GM19238 (cell line): Measurements from ENCODE around the gene MTREX.

Experiments used
- DNase-seq: peaks from one replicate; pipeline ENCODE4 v3.0.0; 2011; ENCODE audit warnings: low spot score; ENCODE audit not compliant: insufficient read length

Gene MTREX

DNA sequence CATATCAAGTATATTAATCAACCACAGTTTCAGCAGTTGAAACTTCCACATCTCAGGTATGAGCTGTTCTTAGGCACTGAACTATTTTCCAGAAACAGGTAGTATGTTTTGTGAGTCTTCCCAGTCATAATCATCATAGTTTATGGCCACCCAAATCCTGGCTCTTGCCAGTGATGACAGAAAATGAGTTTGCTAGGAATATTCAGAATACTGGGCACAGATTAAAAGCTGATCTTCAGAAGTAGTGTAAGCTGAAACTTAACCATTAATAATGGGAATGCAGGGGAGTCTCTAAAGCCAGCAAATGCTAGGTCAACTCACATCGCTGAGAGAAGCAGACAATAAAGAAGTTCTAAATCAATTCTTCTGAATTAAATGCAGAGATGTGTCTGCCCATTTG lies 162.5 kb downstream of the MTREX start:
- DNase-seq: no peak

DNA sequence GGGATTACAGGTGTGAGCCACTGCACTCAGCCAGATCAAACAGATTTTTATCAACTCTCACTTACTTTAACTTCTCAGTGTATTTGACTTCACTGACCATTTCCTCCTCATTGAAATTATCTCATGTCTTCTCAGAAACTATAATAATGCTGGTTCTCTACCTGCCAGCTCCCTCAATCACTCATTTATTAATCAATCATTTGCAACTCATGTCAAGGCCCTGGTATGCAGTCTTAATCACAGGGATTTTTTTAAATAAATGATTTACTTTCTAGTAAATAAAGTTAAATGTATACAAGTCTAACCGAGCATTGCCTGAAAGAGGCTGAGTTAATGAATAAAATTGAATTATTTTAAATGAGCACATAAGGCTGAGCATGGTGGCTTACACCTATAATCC lies 163.7 kb downstream of the MTREX start:
- DNase-seq: no peak

DNA sequence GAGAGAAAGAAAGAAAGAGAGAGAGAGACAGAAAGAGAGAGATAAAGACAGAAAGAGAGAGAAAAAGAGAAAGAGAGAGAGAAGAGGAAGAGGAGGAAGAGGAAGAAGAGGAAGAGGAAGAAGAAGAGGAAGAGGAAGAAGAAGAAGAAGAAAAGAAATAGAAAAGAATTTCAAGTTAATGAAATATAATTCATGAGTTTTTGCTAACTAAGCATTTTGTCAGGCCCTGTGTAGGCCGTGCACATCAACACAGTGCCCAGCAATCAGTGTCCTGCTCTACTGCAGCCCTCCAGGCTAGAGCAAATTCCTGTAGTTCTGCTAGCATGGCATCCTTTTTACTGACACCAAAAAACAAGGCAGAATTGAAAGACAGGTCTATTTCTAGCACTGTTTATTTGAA lies 164.9 kb downstream of the MTREX start:
- DNase-seq: no peak
